Keratinocyte (primary cell): ENCODE results near the gene CSRP1. TPM values are rescaled to one million over a fixed set of nuclear protein-coding genes. Genes with fewer than 3 reads are reported as not detected.

Experiments
- DNase-seq: peaks from one replicate; pipeline ENCODE4 v3.0.0-alpha.2; 2011; ENCODE audit warnings: low read depth, missing footprints, low spot score
- FAIRE-seq: peaks from 2 replicates; lab custom pipeline; 2011; peaks lifted over from hg19 to GRCh38; lab: Jason Lieb, UNC
- H2AFZ ChIP-seq: 2 replicates; pipeline ENCODE4 v1.6.0; 2012; ENCODE audit warnings: low read length, control low read depth, inconsistent platforms; ENCODE audit not compliant: control insufficient read depth
- H3K27ac ChIP-seq: 2 replicates; pipeline ENCODE4 v1.5.1; 2011; ENCODE audit warnings: low read length; ENCODE audit not compliant: control insufficient read depth, insufficient read depth
- H3K27me3 ChIP-seq: 3 replicates; pipeline ENCODE4 v1.6.0; 2011; ENCODE audit warnings: low read length; ENCODE audit not compliant: control insufficient read depth, insufficient read depth; ENCODE audit errors: extremely low read depth
- H3K36me3 ChIP-seq, 2 experiments: 2 replicates in 1 of 2; 3 replicates in 1 of 2; pipeline ENCODE4 v1.5.1; 2011; ENCODE audit warnings: low read length in 2 of 2, mild to moderate bottlenecking in 1 of 2; ENCODE audit not compliant: control insufficient read depth in 2 of 2, insufficient read depth in 2 of 2; ENCODE audit errors: extremely low read depth in 1 of 2
- H3K4me1 ChIP-seq: 3 replicates; pipeline ENCODE4 v1.5.1; 2011; ENCODE audit warnings: low read length; ENCODE audit not compliant: control insufficient read depth, insufficient read depth; ENCODE audit errors: extremely low read depth
- H3K4me2 ChIP-seq: 3 replicates; pipeline ENCODE4 v1.6.0; 2011; ENCODE audit warnings: low read depth, low read length; ENCODE audit not compliant: control insufficient read depth, insufficient read depth; ENCODE audit errors: extremely low read depth
- H3K4me3 ChIP-seq, 3 experiments: fragments of 200-600 bp in 1 of 3; sonication (generic) in 1 of 3; 2 replicates in 2 of 3; 3 replicates in 1 of 3; pipeline ENCODE4 v1.5.1; 2011 to 2016; ENCODE audit warnings: low read length in 3 of 3, mild to moderate bottlenecking in 3 of 3, control low read depth in 2 of 3, inconsistent platforms in 1 of 3, low read depth in 1 of 3, mixed read lengths in 1 of 3, mixed run types in 1 of 3, moderate library complexity in 1 of 3; ENCODE audit not compliant: control insufficient read depth in 2 of 3, insufficient read depth in 2 of 3; ENCODE audit errors: extremely low read depth in 1 of 3
- H3K79me2 ChIP-seq: 2 replicates; pipeline ENCODE4 v1.6.0; 2012; ENCODE audit warnings: low read length; ENCODE audit not compliant: control insufficient read depth, insufficient read depth
- H3K9ac ChIP-seq: 3 replicates; pipeline ENCODE4 v1.6.0; 2011; ENCODE audit warnings: low read length; ENCODE audit not compliant: control insufficient read depth, insufficient read depth; ENCODE audit errors: extremely low read depth
- H3K9me1 ChIP-seq: 3 replicates; pipeline ENCODE4 v1.6.0; 2011; ENCODE audit warnings: low read length; ENCODE audit not compliant: control insufficient read depth, insufficient read depth; ENCODE audit errors: extremely low read depth
- H3K9me3 ChIP-seq: 2 replicates; pipeline ENCODE4 v1.5.1; 2012; ENCODE audit warnings: low read depth, low read length; ENCODE audit not compliant: control insufficient read depth
- H4K20me1 ChIP-seq: 3 replicates; pipeline ENCODE4 v1.6.0; 2011; ENCODE audit warnings: low read length; ENCODE audit not compliant: control insufficient read depth, insufficient read depth; ENCODE audit errors: extremely low read depth
- CTCF ChIP-seq, 3 experiments: IDR thresholded peaks in 1 of 3; conservative IDR thresholded peaks in 1 of 3; optimal IDR thresholded peaks in 1 of 3; 2 replicates in 2 of 3; 3 replicates in 1 of 3; pipeline versions ENCODE3 to v1.5.1; 2011; ENCODE audit warnings: low read length in 3 of 3, mild to moderate bottlenecking in 3 of 3, moderate library complexity in 2 of 3, control low read depth in 1 of 3, inconsistent platforms in 1 of 3; ENCODE audit not compliant: insufficient read depth in 2 of 3; ENCODE audit errors: extremely low read depth in 1 of 3
- EZH2 ChIP-seq: IDR thresholded peaks from one replicate; pipeline ENCODE4 v1.6.1; 2012; ENCODE audit warnings: inconsistent platforms, mild to moderate bottlenecking, low read length, moderate library complexity
- dilution Hi-C: fragments of 300-500 bp; cut with MboI; formaldehyde crosslinking; loops from one replicate; pipeline ENCODE4 v1.7.0; 2020; ENCODE audit warnings: low sequenced_read_pairs; ENCODE audit not compliant: extremely low pct_ligation_motif_present
- polyA plus RNA-seq, 5 experiments: library from polyadenylated mRNA; depleted of rRNA in 3 of 5; stranded (reverse) in 3 of 5; stranded (forward) in 1 of 5; unstranded in 1 of 5; fragments of >200 nt; gene quantifications; 1 replicate in 1 of 5; 2 replicates in 3 of 5; 3 replicates in 1 of 5; pipeline versions ENCODE4 v1.2.1 to v1.2.3, GENCODE V29; 2011 to 2012; ENCODE audit warnings: missing spikeins in 2 of 5, low read depth in 1 of 5, low replicate concordance in 1 of 5

Gene CSRP1
- polyA plus RNA-seq, 1 donor (not counting 4 experiments of a cell fraction or from before 2014, with no cell fraction given): 168 TPM

GRCh38 chr1:201445310-201445709, 61.6 kb downstream of the CSRP1 start:
- TF ChIP-seq EZH2 (no peak), CTCF (optimal IDR thresholded peaks at IDR 0.05 in 1 of 3, IDR thresholded peaks at IDR 0.05 in 1 of 3, conservative IDR thresholded peaks at IDR 0.05 in 1 of 3; ENCODE audit: extremely low read depth in 1 of 3, insufficient read depth in 2 of 3, low read length in 3 of 3) (no peak)
- H3K79me2 ChIP-seq: no peaks in the 10 kb centered on the region
- no peaks in the 10 kb centered on the region for H3K9me3 ChIP-seq
- no peaks in the 10 kb centered on the region for H3K36me3 ChIP-seq
- no peaks in the 10 kb centered on the region for H3K27me3 ChIP-seq
- no peaks in the 10 kb centered on the region for H3K9me1 ChIP-seq
- H3K4me3 ChIP-seq: no peak overlapping the region
- H3K9ac ChIP-seq: no peak overlapping the region
- H3K27ac ChIP-seq: no peak overlapping the region
- FAIRE-seq (no peak), DNase-seq (no peak)
- peaks cover 14% of the 10 kb centered on the region for H3K4me1 ChIP-seq
- dilution Hi-C loops: no loop called here
- no peak overlapping the region for H2AFZ ChIP-seq
- H4K20me1 ChIP-seq: no peaks in the 10 kb centered on the region
- no peak overlapping the region for H3K4me2 ChIP-seq

- no peaks in the 10 kb centered on the region for H3K36me3 ChIP-seq
- TF ChIP-seq CTCF (optimal IDR thresholded peaks at IDR 0.05 in 1 of 3, IDR thresholded peaks at IDR 0.05 in 1 of 3, conservative IDR thresholded peaks at IDR 0.05 in 1 of 3; ENCODE audit: extremely low read depth in 1 of 3, insufficient read depth in 2 of 3, low read length in 3 of 3): no peak
- TF ChIP-seq EZH2: no peak
- H3K4me3 ChIP-seq: no peak overlapping the region
- no peak for DNase-seq
- H3K27me3 ChIP-seq: no peaks in the 10 kb centered on the region
- no peaks in the 10 kb centered on the region for H3K79me2 ChIP-seq
- FAIRE-seq: no peak
- no peak overlapping the region for H3K4me2 ChIP-seq
- peaks cover 14% of the 10 kb centered on the region for H3K4me1 ChIP-seq
- H4K20me1 ChIP-seq: no peaks in the 10 kb centered on the region
- dilution Hi-C loops: no loop called here
- H3K9me1 ChIP-seq: no peaks in the 10 kb centered on the region
- no peak overlapping the region for H3K27ac ChIP-seq
- no peak overlapping the region for H3K9ac ChIP-seq
- no peak overlapping the region for H2AFZ ChIP-seq
- H3K9me3 ChIP-seq: no peaks in the 10 kb centered on the region
Observed at GRCh38 chr1:201444792-201445191, 62.1 kb downstream of the CSRP1 start.
